B cell (primary cell): ENCODE measurements around the gene TAC3. TPM values are rescaled to one million over a fixed set of nuclear protein-coding genes. Genes with fewer than 3 reads are reported as not detected.

Source experiments
- ATAC-seq: fragments of 200-7000 bp; cut with Tn5 transposase; one replicate; pipeline ENCODE4 v1.10.0; 2021; ENCODE audit warnings: low read depth, mild to moderate bottlenecking, moderate number of reproducible peaks, moderate library complexity
- CTCF ChIA-PET: fragments of 350-600 bp; sonication (Branson Sonifier 250); formaldehyde crosslinking; loops from one replicate; lab custom pipeline; 2021; ENCODE audit warnings: antibody characterized with exemption, inconsistent platforms; lab: Charles Lee
- POLR2A ChIA-PET: fragments of 350-600 bp; sonication (Branson Sonifier 250); formaldehyde crosslinking; loops from one replicate; lab custom pipeline; 2021; ENCODE audit warnings: antibody characterized with exemption; lab: Charles Lee
- DNase-seq: peaks from one replicate; pipeline ENCODE4 v3.0.0; 2013
- H2AFZ ChIP-seq: 2 replicates; pipeline ENCODE4 v1.6.1; 2012; ENCODE audit warnings: mild to moderate bottlenecking, low read depth, low read length; ENCODE audit not compliant: insufficient read depth, poor library complexity, severe bottlenecking
- H3K27ac ChIP-seq, 2 donors: 1 replicate in 1 of 2; 2 replicates in 1 of 2; pipeline ENCODE4 v1.5.1; 2012 to 2013; ENCODE audit warnings: low read length in 2 of 2, mild to moderate bottlenecking in 2 of 2, moderate library complexity in 1 of 2
- H3K27me3 ChIP-seq, 4 experiments: fragments of 200-600 bp in 1 of 4; sonication (generic) in 1 of 4; replicated peaks in 1 of 4; 1 replicate in 2 of 4; 2 replicates in 2 of 4; pipeline versions ENCODE4 v1.6.1 to v1.7.0; 2013 to 2016; ENCODE audit warnings: low read length in 3 of 4, mild to moderate bottlenecking in 2 of 4, mixed read lengths in 1 of 4, moderate library complexity in 1 of 4; ENCODE audit not compliant: insufficient read depth in 4 of 4, control insufficient read depth in 3 of 4; ENCODE audit errors: control extremely low read depth in 1 of 4
- H3K36me3 ChIP-seq, 2 experiments: replicated peaks in 1 of 2; 1 replicate in 1 of 2; 2 replicates in 1 of 2; pipeline versions ENCODE4 v1.6.1 to v1.7.1; 2013; ENCODE audit warnings: low read length in 1 of 2; ENCODE audit not compliant: insufficient read depth in 2 of 2, control insufficient read depth in 1 of 2; ENCODE audit errors: control extremely low read depth in 1 of 2, extremely low read depth in 1 of 2
- H3K4me1 ChIP-seq, 2 donors: fragments of 200-600 bp in 1 of 2; sonication (generic) in 1 of 2; 1 replicate in 1 of 2; 2 replicates in 1 of 2; pipeline versions ENCODE4 v1.5.1 to v1.6.1; 2013 to 2017; ENCODE audit warnings: low read length in 2 of 2; ENCODE audit not compliant: control insufficient read depth in 2 of 2, insufficient read depth in 2 of 2
- H3K4me2 ChIP-seq: replicated peaks from 2 replicates; pipeline ENCODE3; 2012; ENCODE audit warnings: mild to moderate bottlenecking, low read depth, low read length; ENCODE audit not compliant: poor library complexity, severe bottlenecking
- H3K4me3 ChIP-seq, 5 experiments: fragments of 200-600 bp in 1 of 5; sonication (generic) in 1 of 5; 1 replicate in 3 of 5; 2 replicates in 2 of 5; pipeline versions ENCODE4 v1.5.1 to v1.7.0; 2011 to 2016; ENCODE audit warnings: low read length in 4 of 5, mild to moderate bottlenecking in 4 of 5, low read depth in 2 of 5, control low read depth in 1 of 5, moderate library complexity in 1 of 5; ENCODE audit not compliant: insufficient read depth in 1 of 5; ENCODE audit errors: control extremely low read depth in 1 of 5, extremely low read depth in 1 of 5
- H3K79me2 ChIP-seq: fragments of 200-600 bp; sonication (generic); one replicate; pipeline ENCODE4 v1.6.0; 2016; ENCODE audit warnings: low read length; ENCODE audit not compliant: control insufficient read depth, insufficient read depth
- H3K9ac ChIP-seq: fragments of 200-600 bp; sonication (generic); 2 replicates; pipeline ENCODE4 v1.6.1; 2017; ENCODE audit warnings: mild to moderate bottlenecking, low read length, moderate library complexity
- H3K9me3 ChIP-seq, 3 donors: one replicate each; pipeline versions ENCODE4 v1.6.1 to v1.7.1; 2013; ENCODE audit warnings: low read length in 2 of 3; ENCODE audit not compliant: control insufficient read depth in 2 of 3, insufficient read depth in 1 of 3; ENCODE audit errors: control extremely low read depth in 1 of 3
- H4K20me1 ChIP-seq: 2 replicates; pipeline ENCODE4 v1.6.0; 2012; ENCODE audit warnings: mild to moderate bottlenecking, low read length; ENCODE audit not compliant: insufficient read depth, control insufficient read depth, poor library complexity, severe bottlenecking
- H3K27ac Mint-ChIP-seq: one replicate; pipeline ENCODE4 v1.8.0; 2021; ENCODE audit warnings: mixed read lengths
- H3K27me3 Mint-ChIP-seq: one replicate; pipeline ENCODE4 v1.8.0; 2021; ENCODE audit warnings: mixed read lengths
- H3K4me1 Mint-ChIP-seq: one replicate; pipeline ENCODE4 v1.8.0; 2021; ENCODE audit warnings: mixed read lengths
- H3K4me3 Mint-ChIP-seq: one replicate; pipeline ENCODE4 v1.8.0; 2021; ENCODE audit warnings: mixed read lengths
- H3K9me3 Mint-ChIP-seq: one replicate; pipeline ENCODE4 v1.8.0; 2022; ENCODE audit warnings: mixed read lengths; ENCODE audit not compliant: insufficient read depth
- EZH2 ChIP-seq: IDR thresholded peaks from 2 replicates; pipeline ENCODE4 v1.6.1; 2012; ENCODE audit warnings: borderline replicate concordance, low read depth, mild to moderate bottlenecking, moderate library complexity, low read length; ENCODE audit not compliant: insufficient read depth, poor library complexity, severe bottlenecking
- WGBS: methylation state at CpG from one replicate; pipeline ENCODE4 v1.1.5; 2013; ENCODE audit warnings: missing lambda C conversion rate; ENCODE audit not compliant: insufficient coverage; 5-methylcytosine and 5-hydroxymethylcytosine counted together
- intact Hi-C: fragments of 100-400 bp; cut with micrococcal nuclease; formaldehyde crosslinking; loops from one replicate; pipeline ENCODE4 v1.10.0; 2022
- polyA plus RNA-seq: library from polyadenylated mRNA; depleted of rRNA; stranded (reverse); fragments of >200 nt; gene quantifications from 2 replicates; pipeline ENCODE4 v1.2.3, GENCODE V29; 2012
- total RNA-seq, 2 donors: library from RNA; stranded (reverse); fragments of 120-200 nt in 1 of 2; gene quantifications; 1 replicate in 1 of 2; 2 replicates in 1 of 2; pipeline versions ENCODE4 v1.2.3 to v1.2.4, GENCODE V29; 2013 to 2022
- TF ChIP-seq, protein P1 (sequence below): fragments of 200-600 bp; IDR thresholded peaks from one replicate; pipeline ENCODE4 v1.8.0; 2022; ENCODE audit warnings: antibody characterized with exemption, mild to moderate bottlenecking

Gene TAC3
- total and polyA plus RNA-seq, 2 donors (not counting 1 experiment from before 2014, with no cell fraction given), result 0.24 TPM; not detected in 1

DNA sequence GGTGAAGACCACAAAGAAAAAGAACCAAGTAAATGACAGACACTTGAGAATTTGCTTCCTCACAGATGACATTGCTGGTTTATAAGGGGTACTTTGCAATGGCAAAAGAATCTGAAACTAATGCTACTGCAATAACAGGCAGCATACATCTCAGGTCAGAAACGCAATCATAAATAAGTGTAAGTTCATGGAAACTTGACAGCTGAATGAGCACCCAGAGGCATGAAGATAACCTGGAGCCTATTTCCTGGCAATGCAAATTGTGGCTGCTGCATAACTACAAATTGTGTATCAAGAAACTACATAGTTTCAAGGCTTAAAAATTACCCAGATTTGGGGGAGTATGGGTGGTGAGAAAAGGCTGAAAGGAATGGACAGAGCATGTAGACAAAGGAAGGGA is 42.1 kb upstream of the TAC3 start:
- Histone ChIP-seq H3K9ac (peak overlapping the region; percentile 29), H3K4me2 (peak overlapping the region; percentile 55), H3K4me3 (peak overlapping the region in 1 of 5 experiments; percentile 13), H3K79me2 (no peaks in the 10 kb centered on the region), H3K27me3 (no peaks in the 10 kb centered on the region), H3K9me3 (no peaks in the 10 kb centered on the region), H2AFZ (no peak overlapping the region), H3K4me1 (peaks cover 30 to 47% of the 10 kb centered on the region in 2 donors), H4K20me1 (no peaks in the 10 kb centered on the region), H3K27ac (peak overlapping the region; percentile 22 to 60), H3K36me3 (peaks cover 1 to 11% of the 10 kb centered on the region in 2 experiments)
- Mint-ChIP-seq H3K27ac (peak overlapping the region; percentile 77), H3K4me3 (peak overlapping the region; percentile 70), H3K4me1 (peaks cover 57% of the 10 kb centered on the region), H3K27me3 (no peaks in the 10 kb centered on the region), H3K9me3 (no peaks in the 10 kb centered on the region)
- POLR2A ChIA-PET, result no interaction called here
- intact Hi-C loops, result no loop called here
- 0% methylated on average over 1 of the region's 1 CpG for WGBS
- ATAC-seq (peak; percentile 66), DNase-seq (peak; percentile 35)
- no peak for TF ChIP-seq EZH2
- TF ChIP-seq, protein P1, sequence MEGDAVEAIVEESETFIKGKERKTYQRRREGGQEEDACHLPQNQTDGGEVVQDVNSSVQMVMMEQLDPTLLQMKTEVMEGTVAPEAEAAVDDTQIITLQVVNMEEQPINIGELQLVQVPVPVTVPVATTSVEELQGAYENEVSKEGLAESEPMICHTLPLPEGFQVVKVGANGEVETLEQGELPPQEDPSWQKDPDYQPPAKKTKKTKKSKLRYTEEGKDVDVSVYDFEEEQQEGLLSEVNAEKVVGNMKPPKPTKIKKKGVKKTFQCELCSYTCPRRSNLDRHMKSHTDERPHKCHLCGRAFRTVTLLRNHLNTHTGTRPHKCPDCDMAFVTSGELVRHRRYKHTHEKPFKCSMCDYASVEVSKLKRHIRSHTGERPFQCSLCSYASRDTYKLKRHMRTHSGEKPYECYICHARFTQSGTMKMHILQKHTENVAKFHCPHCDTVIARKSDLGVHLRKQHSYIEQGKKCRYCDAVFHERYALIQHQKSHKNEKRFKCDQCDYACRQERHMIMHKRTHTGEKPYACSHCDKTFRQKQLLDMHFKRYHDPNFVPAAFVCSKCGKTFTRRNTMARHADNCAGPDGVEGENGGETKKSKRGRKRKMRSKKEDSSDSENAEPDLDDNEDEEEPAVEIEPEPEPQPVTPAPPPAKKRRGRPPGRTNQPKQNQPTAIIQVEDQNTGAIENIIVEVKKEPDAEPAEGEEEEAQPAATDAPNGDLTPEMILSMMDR, result no peak
- CTCF ChIA-PET, result interaction anchor here (1.0 to 9.4 kb wide), 8 partner anchors 10 to 170 kb away, joined by 3 to 99 read pairs (median 6); partner anchors contain the start of genes STAT6 and ZBTB39

DNA sequence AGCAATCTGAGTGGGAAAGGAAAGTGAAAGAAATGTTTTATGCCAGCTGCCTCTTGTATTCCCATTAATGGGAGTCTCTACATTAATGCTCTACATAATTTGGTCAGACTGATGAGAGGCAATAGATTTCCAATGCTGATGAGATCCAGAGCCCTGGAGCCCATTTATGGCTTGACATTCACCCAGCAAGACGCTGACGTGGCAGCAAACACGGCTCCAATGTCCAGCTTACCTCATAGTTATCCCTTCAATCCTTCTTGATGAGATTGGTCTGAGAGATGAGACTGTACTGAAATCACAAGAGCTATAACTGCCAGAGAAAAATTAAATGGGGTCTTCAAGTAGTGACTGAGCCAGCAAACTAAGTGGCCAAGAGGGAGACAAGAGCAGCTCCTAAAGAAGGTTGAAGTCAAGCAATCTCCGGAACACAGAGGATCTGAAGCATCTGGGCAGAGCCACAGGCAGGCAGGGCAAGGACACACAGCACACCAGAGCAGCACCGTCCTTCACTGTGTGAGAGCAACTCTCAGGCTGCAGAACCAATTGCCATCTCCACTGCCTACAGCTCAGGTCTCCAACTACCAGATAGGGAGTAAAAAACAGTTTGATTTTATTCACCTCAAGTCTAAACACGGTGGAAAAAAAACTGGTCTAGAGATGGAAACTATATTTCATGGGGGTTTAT is 40.9 kb upstream of the TAC3 start:
- H4K20me1 ChIP-seq, result no peaks in the 10 kb centered on the region
- 100% methylated on average over 1 of the region's 6 CpGs for WGBS
- H3K27me3 ChIP-seq, result no peaks in the 10 kb centered on the region
- CTCF ChIA-PET, result interaction anchor here (1.3 to 2.5 kb wide), 4 partner anchors 12 to 71 kb away, joined by 4 to 12 read pairs (median 6); no protein-coding TSS in a partner anchor
- no peak overlapping the region for H3K27ac ChIP-seq
- H3K9me3 ChIP-seq, result no peaks in the 10 kb centered on the region
- H3K9ac ChIP-seq, result no peak overlapping the region
- no peak overlapping the region for H3K4me3 ChIP-seq
- peaks cover 1 to 8% of the 10 kb centered on the region in 2 experiments for H3K36me3 ChIP-seq
- peaks cover 50% of the 10 kb centered on the region for H3K4me1 Mint-ChIP-seq
- DNase-seq (no peak), ATAC-seq (no peak)
- H3K9me3 Mint-ChIP-seq, result no peaks in the 10 kb centered on the region
- TF ChIP-seq, protein P1, result no peak
- peaks cover 24 to 38% of the 10 kb centered on the region in 2 donors for H3K4me1 ChIP-seq
- intact Hi-C loops, result no loop called here
- H3K4me3 Mint-ChIP-seq, result no peak overlapping the region
- no peaks in the 10 kb centered on the region for H3K27me3 Mint-ChIP-seq
- H3K4me2 ChIP-seq, result no peak overlapping the region
- POLR2A ChIA-PET, result no interaction called here
- H3K79me2 ChIP-seq, result no peaks in the 10 kb centered on the region
- H3K27ac Mint-ChIP-seq, result peak overlapping the region; percentile 43
- H2AFZ ChIP-seq, result no peak overlapping the region
